HEK293T (cell line): ENCODE results near the gene GPR62.
A peak's percentile ranks its signal among the peaks of the same experiment; 100 is the strongest.

ENCODE experiments used
- CTCF ChIA-PET: fragments of 350-600 bp; formaldehyde crosslinking; extraction: SDS; loops from one replicate; lab custom pipeline; 2021; ENCODE audit warnings: antibody characterized with exemption, inconsistent platforms; lab: Yijun Ruan, JAX
- POLR2A ChIA-PET: fragments of 350-600 bp; formaldehyde crosslinking; extraction: SDS; loops from one replicate; lab custom pipeline; 2020; ENCODE audit warnings: antibody characterized with exemption, inconsistent platforms; lab: Yijun Ruan, JAX
- DNase-seq: peaks from one replicate; pipeline ENCODE4 v3.0.0; 2012; ENCODE audit warnings: mixed read lengths; ENCODE audit errors: extremely low spot score
- ARNT ChIP-seq: fragments of 450-650 bp; IDR thresholded peaks from 2 replicates; pipeline ENCODE4 v1.6.1; 2017; ENCODE audit warnings: mild to moderate bottlenecking
- BHLHE40 ChIP-seq: fragments of 450-650 bp; IDR thresholded peaks from 2 replicates; pipeline ENCODE4 v1.6.1; 2016; ENCODE audit warnings: mild to moderate bottlenecking, moderate library complexity, borderline replicate concordance
- CTBP1 ChIP-seq: fragments of 450-650 bp; IDR thresholded peaks from 2 replicates; pipeline ENCODE4 v1.6.1; 2016; ENCODE audit warnings: borderline replicate concordance
- ELF4 ChIP-seq: fragments of 450-650 bp; IDR thresholded peaks from 2 replicates; pipeline ENCODE4 v1.6.1; 2017; ENCODE audit warnings: antibody characterized with exemption
- FOXA1 ChIP-seq: fragments of 450-650 bp; IDR thresholded peaks from 2 replicates; pipeline ENCODE4 v1.6.1; 2016; ENCODE audit warnings: mild to moderate bottlenecking
- FOXK2 ChIP-seq: fragments of 450-650 bp; IDR thresholded peaks from 2 replicates; pipeline ENCODE4 v1.6.1; 2016; ENCODE audit warnings: mild to moderate bottlenecking
- FOXM1 ChIP-seq: fragments of 450-650 bp; IDR thresholded peaks from 2 replicates; pipeline ENCODE4 v1.6.1; 2017; ENCODE audit warnings: mild to moderate bottlenecking, borderline replicate concordance
- HDGF ChIP-seq: fragments of 450-650 bp; IDR thresholded peaks from 2 replicates; pipeline ENCODE4 v1.6.1; 2017; ENCODE audit warnings: antibody characterized with exemption, borderline replicate concordance
- L3MBTL2 ChIP-seq: fragments of 450-650 bp; conservative IDR thresholded peaks from 2 replicates; pipeline ENCODE4 v1.6.1; 2016; ENCODE audit warnings: mild to moderate bottlenecking
- LEF1 ChIP-seq: fragments of 450-650 bp; IDR thresholded peaks from 2 replicates; pipeline ENCODE4 v1.6.1; 2017; ENCODE audit warnings: mild to moderate bottlenecking, borderline replicate concordance
- NFRKB ChIP-seq: fragments of 450-650 bp; IDR thresholded peaks from 2 replicates; pipeline ENCODE4 v1.6.1; 2016; ENCODE audit warnings: mild to moderate bottlenecking, moderate library complexity
- PKNOX1 ChIP-seq: fragments of 450-650 bp; IDR thresholded peaks from 2 replicates; pipeline ENCODE4 v1.6.1; 2016
- SP1 ChIP-seq: fragments of 450-650 bp; IDR thresholded peaks from 2 replicates; pipeline ENCODE4 v1.6.1; 2017
- SUZ12 ChIP-seq: fragments of 450-650 bp; IDR thresholded peaks from 2 replicates; pipeline ENCODE4 v1.6.1; 2016; ENCODE audit warnings: mild to moderate bottlenecking
- TARDBP ChIP-seq: fragments of 450-650 bp; IDR thresholded peaks from 2 replicates; pipeline ENCODE4 v1.6.1; 2016
- ZNF384 ChIP-seq: fragments of 450-650 bp; IDR thresholded peaks from 2 replicates; pipeline ENCODE4 v1.6.1; 2016

GPR62 gene

GRCh38 chr3:51929420-51930003, 25.7 kb upstream of the GPR62 start:
- TF ChIP-seq HDGF (no peak), FOXM1 (no peak), BHLHE40 (no peak), L3MBTL2 (no peak), ARNT (no peak), PKNOX1 (no peak), SP1 (no peak), FOXA1 (no peak), ZNF384 (no peak), ELF4 (no peak), LEF1 (no peak), NFRKB (no peak), FOXK2 (no peak), CTBP1 (no peak), SUZ12 (no peak)
- CTCF ChIA-PET = no interaction called here
- POLR2A ChIA-PET = no interaction called here
- DNase-seq = no peak

GRCh38 chr3:51930439-51930838, 24.7 kb upstream of the GPR62 start:
- DNase-seq = no peak
- no peak for TF ChIP-seq TARDBP
- TF ChIP-seq FOXA1 = no peak
- no peak for TF ChIP-seq CTBP1
- TF ChIP-seq HDGF = no peak
- ChIA-PET CTCF (no interaction called here), POLR2A (no interaction called here)

GRCh38 chr3:51931756-51932155, 23.4 kb upstream of the GPR62 start:
- CTCF ChIA-PET = interaction anchor here (1.1 kb wide), 1 partner anchor 42 kb away, joined by 3 read pairs; the partner anchor contains the start of gene ABHD14B
- no peak for DNase-seq
- TF ChIP-seq FOXM1 (no peak), NFRKB (no peak), HDGF (no peak), PKNOX1 (no peak), BHLHE40 (no peak), TARDBP (no peak), L3MBTL2 (no peak), FOXK2 (no peak), ARNT (no peak), SUZ12 (no peak), ZNF384 (no peak), SP1 (no peak)
- POLR2A ChIA-PET = no interaction called here

GRCh38 chr3:51932471-51933370, 22.5 kb upstream of the GPR62 start:
- TF ChIP-seq FOXK2 = no peak
- TF ChIP-seq ZNF384 = no peak
- no peak for TF ChIP-seq CTBP1
- no peak for TF ChIP-seq FOXA1
- no peak for TF ChIP-seq BHLHE40
- TF ChIP-seq NFRKB = no peak
- TF ChIP-seq LEF1 = no peak
- no peak for TF ChIP-seq TARDBP
- no peak for DNase-seq
- ChIA-PET CTCF (interaction anchor here (1.1 to 1.2 kb wide), 2 partner anchors 9 to 41 kb away, joined by 3 to 5 read pairs; partner anchors contain the start of genes ABHD14B and RRP9), POLR2A (interaction anchor here (0.8 to 1.3 kb wide), 2 partner anchors 9 to 52 kb away, joined by 3 to 8 read pairs; partner anchors contain the start of genes PARP3 and RRP9)

- ChIA-PET POLR2A (interaction anchor here (0.8 to 1.3 kb wide), 2 partner anchors 8 to 53 kb away, joined by 3 to 8 read pairs; partner anchors contain the start of genes PARP3 and RRP9), CTCF (interaction anchor here (1.2 kb wide), 1 partner anchor 8 kb away, joined by 5 read pairs; the partner anchor contains the start of gene RRP9)
- no peak for TF ChIP-seq CTBP1
- TF ChIP-seq ELF4 = no peak
- TF ChIP-seq BHLHE40 = no peak
- TF ChIP-seq FOXK2 = no peak
- no peak for TF ChIP-seq NFRKB
- no peak for TF ChIP-seq FOXA1
- DNase-seq = peak; percentile 1
These were observed 21.6 kb upstream of the GPR62 start for GRCh38 chr3:51933471-51934138.

GRCh38 chr3:51934139-51934850, 20.9 kb upstream of the GPR62 start:
- ChIA-PET POLR2A (interaction anchor here (1.3 kb wide), 2 partner anchors 7 to 49 kb away, joined by 4 to 8 read pairs; partner anchors contain the start of genes PARP3 and RRP9), CTCF (interaction anchor here (1.2 kb wide), 1 partner anchor 7 kb away, joined by 5 read pairs; the partner anchor contains the start of gene RRP9)
- TF ChIP-seq PKNOX1 (no peak), ZNF384 (no peak), BHLHE40 (no peak), ARNT (no peak), ELF4 (no peak), FOXA1 (no peak), L3MBTL2 (no peak), NFRKB (no peak), LEF1 (no peak), TARDBP (no peak), SUZ12 (no peak), FOXK2 (no peak), HDGF (no peak), CTBP1 (no peak)
- DNase-seq = peak; percentile 2
